SKM-1 treated with dmso at 0.1 percent for 144 hours (cell line): ENCODE measurements around the gene EFNB1.
"Not testable (repeated sequence)": the region's sequence is repeated elsewhere in the genome, so short reads cannot be mapped to it uniquely, and the experiment has no call there.

Experiments used
- DNase-seq: peaks from one replicate; lab custom pipeline; 2025; ENCODE audit not compliant: unreplicated experiment; lab: John Stamatoyannopoulos, UW

EFNB1 gene

DNA sequence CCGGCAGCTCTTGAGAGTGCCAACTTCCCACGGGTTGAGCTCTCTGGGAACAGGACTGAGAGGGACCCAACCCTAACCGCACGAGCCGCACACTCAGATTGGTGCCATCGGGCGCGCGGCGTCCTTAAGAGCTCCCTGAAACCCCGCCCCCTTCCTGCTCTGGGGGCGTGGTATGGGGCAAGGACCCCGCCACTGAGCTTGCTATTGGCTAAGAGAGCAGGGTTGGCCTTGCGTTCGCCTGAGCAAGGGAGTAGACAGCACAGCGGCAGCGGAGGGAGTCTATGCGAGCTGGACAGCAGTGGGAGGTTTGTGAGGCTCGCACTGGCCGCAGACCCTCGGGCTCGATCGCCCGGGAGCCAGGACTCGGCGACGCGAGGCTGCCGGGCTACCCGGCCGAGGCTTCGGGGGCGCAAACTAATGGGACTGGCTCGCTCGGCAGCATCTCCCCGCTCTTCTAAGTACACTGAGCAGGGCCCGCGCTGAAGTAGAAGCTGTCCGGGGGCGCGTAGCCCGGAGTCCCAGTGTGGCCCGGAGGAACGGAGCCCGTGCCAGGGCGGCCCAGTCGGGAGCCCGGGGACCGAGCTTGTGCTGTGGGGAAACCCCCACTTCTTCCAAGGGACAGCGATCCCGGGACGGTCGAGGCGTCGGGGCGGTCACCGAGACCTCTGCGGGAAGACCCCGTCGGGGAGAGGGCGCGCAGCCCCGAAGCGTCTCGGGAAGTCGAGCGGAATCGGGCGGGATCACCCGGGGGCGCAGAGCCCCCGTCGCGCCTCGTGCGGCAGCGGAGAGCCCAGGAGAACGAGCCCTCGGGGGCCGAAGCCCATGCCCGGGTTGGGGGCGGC is at the start of gene EFNB1:
Gene EFNB1 (plus strand): TSS at position 282 of the 842 bp plus-strand sequence. CDS start 756 bp downstream, outside the sequence.
- peak; percentile 87 for DNase-seq

DNA sequence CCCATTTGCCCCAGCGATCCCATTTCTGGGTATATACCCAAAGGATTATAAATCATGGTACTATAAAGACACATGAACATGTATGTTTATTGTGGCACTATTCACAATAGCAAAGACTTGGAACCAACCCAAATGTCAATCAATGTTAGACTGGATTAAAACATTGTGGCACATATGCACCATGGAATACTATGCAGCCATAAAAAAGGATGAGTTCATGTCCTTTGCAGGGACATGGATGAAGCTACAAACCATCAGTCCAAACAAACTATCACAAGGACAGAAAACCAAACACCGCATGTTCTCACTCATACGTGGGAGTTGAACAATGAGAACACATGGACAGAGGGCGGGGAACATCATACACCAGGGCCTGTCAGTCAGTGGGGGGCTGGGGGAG is 47.5 kb upstream of the EFNB1 start:
- DNase-seq: not testable (repeated sequence)

DNA sequence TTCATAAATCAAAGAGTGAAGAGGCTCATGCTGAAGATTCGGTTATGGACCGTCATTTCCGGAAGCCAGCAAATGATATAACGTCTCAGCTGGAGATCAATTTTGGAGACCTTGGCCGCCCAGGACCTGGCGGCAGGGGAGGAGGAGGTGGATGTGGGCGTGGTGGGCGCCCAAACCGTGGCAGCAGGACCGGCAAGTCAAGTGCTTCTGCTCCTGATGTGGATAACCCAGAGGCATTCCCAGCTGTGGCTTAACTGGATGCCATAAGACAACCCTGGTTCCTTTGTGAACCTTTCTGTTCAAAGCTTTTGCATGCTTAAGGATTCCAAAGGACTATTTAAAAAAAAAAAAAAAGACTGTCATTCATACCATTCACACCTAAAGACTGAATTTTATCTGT is 44.0 kb upstream of the EFNB1 start:
- DNase-seq: no peak

DNA sequence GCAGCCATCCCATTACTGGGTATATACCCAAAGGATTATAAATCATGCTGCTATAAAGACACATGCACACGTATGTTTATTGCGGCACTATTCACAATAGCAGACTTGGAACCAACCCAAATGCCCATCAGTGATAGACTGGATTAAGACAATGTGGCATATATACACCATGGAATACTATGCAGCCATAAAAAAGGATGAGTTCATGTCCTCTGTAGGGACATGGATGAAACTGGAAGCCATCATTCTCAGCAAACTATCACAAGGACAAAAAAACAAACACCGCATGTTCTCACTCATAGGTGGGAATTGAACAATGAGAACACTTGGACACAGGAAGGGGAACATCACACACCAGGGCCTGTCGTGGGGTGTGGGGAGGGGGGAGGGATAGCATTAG is 42.2 kb upstream of the EFNB1 start:
- not testable (repeated sequence) for DNase-seq

DNA sequence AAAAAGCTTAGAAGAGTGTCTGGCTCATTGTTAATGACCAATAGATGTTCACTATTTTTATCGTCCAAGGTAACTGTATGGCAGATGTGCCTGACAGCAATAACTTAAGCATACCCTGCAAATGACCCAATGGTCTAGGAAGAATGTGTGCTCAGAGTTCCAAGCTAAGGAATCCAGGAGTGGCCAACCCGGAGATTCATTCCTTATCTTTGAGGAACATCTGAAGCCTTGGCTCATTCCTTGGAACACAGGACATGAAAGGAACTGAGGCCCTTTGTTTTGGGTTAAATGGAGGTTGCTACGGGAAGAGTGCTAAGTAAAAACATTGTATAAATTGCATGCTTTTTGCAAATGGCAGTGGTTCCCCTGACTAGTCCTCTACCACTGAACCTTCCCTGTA is 38.9 kb upstream of the EFNB1 start:
- no peak for DNase-seq

DNA sequence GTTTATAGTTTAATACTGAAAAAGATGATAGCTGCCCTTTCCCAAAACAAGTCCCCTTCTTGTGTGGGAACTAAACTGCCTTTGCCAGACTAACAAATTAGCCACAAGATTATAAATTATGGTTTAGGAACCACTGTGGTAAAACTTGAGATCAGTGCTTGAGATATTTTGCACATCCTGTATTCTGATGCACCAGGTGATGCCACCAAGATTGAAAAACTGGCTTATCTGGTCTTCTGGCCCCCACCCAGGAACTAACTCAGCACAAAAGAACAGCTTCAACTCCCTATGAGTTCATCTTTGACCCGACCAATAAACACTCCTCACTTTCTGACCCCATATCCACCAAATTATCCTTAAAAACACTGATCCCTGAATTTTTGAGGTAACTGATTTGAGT is 36.7 kb upstream of the EFNB1 start:
- DNase-seq: no peak

DNA sequence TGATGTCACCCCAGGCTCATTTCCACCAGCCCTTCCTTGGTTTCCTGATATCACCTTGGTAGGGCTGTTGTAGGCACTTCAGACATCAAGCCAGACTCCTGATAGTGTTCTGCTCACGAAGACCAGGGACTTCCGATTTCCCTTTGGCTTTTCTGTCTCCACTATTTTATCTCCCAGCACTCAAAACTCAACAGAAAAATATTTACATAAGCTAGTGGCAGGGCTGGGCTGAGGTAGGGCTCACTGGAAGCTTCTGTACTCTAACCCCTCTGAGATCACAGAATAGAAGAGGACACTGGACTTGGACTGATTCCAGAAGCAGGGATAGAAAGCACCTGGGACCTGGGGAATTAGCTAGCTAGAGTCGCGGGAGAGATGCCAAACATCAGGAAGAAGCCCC is 34.4 kb upstream of the EFNB1 start:
- DNase-seq: no peak

DNA sequence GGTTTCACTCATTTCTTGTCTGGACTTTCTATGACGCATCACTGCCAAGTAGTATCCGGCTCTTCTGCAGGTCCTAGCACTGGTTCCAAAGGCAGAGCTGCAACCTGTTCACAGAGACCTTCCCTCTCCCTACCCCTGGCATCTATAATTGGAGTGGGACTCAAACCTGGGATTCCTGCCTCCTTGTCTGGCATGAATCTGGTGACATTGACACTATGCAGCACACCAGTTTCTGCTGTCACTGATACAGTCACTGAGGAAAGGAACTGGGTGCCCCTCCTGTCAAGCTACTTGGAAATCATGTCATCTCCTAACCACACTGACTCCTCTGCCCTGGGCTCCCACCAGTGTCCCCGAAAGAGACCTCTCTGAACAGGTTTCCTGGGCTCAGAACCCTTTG is 33.1 kb upstream of the EFNB1 start:
- no peak for DNase-seq

DNA sequence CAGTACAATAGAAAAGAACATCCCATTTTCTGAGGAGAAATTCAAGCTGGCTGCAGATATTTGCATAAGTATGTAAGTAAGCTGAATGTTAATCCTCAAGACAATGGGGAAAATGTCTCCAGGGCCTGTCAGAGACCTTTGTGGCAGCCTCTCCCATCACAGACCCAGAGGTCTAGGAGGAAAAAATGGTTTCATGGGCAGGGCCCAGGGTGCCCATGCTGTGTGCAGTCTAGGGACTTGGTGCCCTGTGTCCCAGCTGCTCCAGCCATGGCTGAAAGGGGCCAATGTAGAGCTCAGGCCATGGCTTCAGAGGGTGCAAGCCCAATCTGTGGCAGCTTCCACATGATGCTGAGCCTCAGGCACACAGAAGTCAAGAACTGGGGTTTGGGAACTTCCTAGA is 30.4 kb upstream of the EFNB1 start:
- DNase-seq: not testable (repeated sequence)

DNA sequence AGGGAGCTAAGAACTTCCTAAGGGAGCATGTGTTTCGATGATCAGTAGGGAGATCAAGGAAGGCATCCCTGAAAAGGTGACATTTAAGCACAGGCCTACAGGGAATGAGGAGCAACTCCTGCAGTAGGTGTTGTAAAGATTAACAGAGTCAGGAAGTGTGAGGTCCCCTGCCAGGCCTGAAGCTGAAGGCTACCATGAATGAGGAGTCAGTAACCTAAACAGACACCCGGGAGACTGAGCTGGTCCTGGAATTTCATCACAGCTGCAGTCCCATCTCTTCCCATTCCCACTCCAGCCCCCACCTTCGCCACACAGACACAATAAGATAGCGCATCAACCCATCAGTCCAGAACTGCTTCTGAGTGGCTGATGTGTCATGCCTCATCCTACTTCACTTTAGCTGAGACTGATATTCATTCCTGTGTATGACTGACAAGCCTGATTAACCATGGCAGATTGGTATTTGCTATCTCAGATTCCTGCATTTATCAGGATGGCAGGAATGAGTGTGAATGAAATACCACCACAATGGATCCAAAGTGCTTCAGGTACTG is 27.0 kb upstream of the EFNB1 start:
- DNase-seq: no peak

DNA sequence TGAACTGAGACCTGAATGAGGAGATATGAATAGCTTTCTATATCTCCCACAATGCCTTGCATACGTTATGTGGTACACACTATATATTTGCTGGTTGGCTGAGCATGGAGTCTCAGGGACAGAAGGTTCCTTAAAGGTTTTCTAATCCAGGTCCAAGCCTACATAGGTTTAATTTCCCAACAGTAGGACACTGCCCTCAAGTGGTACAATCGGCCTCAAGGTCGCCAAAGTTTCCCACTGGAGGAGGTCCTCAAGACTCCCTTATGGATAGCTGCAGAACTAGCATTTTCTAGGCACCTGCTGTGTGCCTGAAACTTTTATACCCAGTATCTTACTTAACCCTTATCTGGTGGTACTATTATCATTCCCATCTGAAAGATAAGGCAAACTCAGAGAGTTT is 21.0 kb upstream of the EFNB1 start:
- DNase-seq: no peak

DNA sequence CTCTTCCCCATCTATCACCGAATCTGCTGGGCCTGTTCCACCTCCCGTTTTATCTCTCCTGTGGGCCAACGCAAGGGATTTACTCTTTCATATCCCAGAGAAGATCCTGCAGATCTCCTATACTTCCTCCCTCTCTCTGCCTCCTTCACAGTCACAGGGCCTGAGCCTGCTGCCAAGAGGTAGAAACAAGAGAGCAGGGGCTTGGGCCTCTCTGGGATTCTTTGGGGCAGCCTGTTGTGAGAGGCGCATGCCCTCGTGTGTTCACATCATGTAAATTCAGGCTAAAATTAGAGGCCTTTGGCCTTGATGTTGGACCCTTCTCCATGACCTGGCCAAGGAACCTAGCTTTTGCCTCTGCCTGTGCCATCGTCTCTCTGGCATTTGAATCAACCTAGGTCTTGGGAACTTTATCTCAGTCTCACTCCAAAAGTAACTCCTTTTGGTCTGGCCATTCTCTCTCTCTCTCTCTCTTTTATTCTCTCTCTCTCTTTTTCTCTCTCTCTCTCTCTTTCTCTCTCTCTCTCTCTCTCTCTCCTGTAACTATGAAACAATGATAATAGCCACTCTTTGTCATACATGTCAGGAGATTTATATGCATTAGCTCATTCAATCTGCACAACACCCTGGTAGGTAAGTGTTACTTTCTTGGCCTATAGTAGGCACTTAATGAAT is 20.0 kb upstream of the EFNB1 start:
- no peak for DNase-seq

DNA sequence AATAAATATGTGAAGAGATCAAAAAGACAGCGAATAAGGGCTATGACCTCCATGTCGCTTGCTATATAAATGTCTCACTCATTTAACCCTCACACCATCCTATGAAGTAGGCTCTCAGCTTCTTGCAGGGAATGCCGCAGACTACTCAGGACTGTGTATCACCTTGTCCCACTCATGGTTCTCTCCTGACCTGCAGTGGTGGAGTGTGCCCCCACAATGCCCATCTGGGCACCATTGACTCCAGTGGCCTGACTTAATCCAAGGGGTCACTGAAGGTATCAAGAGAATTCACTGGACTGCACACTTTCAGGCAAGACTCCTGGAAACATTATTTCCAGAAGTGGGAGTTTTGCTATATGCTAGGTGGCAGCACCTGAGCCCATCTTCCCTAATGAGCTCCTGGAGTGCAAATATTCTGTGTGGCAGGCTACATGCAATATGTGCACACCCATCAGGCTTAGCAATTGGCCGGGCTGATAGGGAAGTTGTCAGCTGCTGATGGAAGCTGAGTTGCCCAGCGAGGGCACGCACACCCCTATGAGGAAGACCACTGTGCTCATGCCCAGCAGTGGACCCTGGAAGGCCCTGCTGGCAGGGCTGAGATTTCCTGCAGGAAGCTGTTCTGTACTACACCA is 8.2 kb upstream of the EFNB1 start:
- DNase-seq: no peak

DNA sequence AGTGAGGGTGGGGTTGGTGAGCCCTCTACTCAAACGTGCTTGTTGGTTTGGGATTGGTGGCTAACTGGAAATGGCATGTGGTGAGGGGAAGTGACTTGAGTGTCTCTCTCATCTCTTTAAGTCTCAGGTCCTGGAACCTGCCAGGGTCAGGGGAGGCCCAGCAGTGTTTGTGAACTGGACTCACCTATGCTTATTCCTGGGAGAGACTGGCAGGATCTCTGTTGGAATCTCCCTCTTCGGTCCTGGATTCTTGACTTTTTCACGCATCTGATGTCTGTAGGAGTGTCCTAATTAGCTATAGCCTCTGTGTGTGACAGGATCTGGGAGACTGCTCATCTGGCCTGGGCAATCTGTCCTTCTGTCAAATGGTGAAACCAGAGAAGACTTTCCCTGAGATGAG is 7.2 kb upstream of the EFNB1 start:
- no peak for DNase-seq

DNA sequence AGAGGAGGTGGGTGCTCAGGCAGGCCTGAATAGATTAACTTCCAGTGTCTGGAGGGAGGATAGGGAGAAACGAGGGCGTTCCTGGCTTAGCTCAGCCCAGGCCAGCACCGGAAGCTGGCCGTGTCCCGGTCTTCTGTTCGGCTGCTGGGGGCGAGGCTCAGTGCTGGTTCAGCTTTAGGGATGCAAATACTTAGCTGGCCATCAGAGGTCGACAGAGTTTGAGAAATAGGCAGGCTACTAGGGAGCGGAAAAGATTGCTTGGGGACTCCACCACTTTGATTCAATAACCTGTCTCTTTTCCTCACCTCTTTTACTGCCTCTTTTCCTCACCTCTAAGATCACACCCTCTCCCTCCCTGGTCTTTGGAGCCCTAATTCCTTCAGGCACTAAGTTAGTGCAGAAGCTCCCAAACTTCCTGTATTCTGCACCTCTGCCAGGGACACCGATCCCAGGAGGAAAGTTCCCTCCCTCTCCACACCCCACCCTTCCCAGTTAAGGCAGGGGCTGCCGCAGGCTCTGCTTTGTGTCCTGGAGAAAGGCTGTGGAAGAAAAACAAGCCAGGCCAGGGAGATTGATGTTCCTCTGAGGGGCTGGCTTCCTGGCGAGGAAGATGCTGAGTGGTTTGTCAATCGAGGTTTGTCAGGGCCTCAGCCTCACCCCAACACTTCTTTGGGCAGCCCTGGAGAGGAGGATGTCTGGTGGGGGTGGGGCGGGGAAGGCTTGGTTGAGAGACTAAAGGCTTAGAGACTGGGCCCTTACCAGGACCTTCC is 6.0 kb upstream of the EFNB1 start:
- DNase-seq: no peak

DNA sequence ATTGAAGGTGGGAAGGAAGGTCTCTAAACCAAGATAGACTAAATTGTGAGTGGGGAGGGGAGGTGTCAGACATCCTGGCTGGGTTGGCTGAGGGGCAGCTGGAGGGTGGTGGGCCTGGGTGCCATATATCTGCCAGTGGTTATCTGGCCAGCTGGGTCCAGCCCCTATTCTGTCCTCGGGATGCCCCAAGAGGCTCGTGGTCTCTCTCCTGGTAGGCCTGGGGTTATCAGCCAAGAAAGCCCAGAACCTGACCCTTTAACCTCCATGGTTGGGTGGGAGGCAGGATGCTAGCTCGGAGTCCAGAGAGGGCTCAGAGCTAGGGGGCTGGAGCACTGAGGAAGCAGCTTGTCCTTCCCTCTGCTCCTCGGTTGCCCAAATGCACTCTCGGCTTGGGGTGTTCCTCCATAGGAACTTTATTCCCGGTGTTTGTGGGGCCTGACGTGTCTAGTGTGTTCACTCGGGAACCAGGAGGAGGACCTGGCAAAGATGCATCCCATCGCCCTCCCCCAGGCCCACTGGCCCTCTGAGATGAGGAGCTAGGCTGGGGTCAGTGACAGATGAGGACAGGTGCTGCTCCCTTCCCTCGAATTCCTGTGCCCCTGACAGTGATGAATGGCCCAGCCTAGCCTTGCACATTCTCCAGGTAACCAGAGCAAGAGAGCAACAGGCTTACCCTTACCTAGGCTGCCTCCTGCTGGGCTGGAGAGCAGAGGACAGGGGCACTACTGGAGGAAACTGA is 5.2 kb upstream of the EFNB1 start:
- DNase-seq: no peak

DNA sequence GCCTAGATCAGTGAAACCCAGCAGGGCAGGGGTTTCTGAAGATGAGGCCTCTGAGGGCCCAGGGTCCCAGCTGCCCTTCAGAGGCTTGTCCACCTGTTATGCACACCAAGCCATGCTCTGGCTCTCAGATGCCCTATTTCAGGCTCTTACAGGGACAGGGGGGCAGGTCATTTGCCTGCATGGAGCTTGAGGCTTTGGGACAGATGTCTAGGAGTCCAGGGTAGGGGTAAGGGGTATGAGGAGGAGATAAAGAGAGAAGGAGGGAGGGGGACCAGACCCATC is 4.7 kb upstream of the EFNB1 start:
- DNase-seq: no peak

DNA sequence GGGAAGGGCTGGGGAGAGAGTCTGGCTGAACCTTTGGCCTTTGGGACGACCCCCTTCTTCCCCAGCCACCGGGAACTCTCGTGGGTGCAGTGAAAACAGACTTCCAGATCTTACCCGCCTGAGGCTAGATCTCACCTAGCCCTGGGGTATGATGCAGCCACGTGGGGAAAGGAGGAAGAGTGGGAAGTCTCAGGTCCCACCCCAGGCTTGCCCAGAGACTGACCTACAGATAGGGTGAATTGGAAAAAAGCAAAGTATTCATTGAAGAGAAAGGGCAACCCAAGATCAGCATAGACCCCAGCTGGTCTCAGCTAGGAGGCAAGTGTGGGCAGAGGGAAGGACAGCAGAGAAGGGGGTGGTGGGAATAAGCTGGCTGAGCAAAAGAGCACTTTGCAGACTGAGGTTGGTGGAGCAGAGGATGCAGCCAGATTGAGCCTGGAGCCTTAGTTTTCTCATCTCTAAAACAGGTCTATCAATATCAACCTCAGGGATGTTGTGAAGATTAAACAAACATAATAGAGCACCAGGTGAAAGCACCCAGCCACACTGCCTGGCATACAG is 4.2 kb upstream of the EFNB1 start:
- DNase-seq: no peak

DNA sequence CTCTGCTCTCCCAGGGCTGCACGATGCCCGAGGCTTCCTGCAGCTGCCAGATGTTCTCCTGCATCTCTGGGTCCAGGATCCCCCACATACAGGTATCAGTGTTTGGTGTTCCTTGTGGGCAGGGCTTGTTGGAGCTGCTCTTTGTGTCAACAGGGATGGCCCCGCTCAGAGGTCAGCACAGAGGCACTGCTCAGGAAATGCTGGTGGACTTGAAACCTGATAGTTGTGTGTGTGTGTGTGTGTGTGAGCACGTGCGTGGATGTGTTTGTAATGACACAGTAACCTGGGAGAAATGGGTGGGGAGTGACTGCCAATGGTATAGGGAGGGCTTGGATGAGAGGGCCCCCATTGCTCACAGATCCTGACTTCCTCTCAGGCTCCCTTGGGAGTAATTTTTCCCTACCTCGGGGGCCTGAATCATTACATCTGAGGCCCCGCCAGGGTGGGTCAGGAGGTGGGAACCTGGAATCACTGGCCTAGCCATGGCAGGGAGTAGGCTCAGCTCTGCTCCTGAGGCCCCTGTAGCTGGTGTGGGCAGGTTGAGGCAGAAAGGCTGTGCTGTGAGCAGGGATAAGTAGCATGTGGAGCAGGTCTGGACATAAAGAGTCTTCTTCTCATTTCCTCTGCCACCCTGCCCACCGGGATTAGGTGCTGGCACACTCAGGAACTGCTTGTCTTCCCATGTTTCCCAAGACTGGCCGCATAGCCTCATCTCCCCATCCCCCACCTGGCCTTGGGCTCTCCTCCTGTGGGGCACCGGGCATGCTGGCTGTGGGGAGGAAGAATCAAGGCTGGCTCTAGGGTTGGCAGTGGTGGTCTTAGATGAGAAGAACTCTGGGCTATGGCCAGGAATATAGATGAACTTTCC is 2.5 kb upstream of the EFNB1 start:
- no peak for DNase-seq
